GM21423 (cell line): ENCODE measurements around the gene TEDC1.

Experiments used
- ATAC-seq: cut with Tn5 transposase; IDR thresholded peaks from one replicate; pipeline ENCODE4 v1.9.1; 2021; ENCODE audit warnings: mild to moderate bottlenecking, moderate library complexity; ENCODE audit not compliant: unreplicated experiment

TEDC1 gene

DNA sequence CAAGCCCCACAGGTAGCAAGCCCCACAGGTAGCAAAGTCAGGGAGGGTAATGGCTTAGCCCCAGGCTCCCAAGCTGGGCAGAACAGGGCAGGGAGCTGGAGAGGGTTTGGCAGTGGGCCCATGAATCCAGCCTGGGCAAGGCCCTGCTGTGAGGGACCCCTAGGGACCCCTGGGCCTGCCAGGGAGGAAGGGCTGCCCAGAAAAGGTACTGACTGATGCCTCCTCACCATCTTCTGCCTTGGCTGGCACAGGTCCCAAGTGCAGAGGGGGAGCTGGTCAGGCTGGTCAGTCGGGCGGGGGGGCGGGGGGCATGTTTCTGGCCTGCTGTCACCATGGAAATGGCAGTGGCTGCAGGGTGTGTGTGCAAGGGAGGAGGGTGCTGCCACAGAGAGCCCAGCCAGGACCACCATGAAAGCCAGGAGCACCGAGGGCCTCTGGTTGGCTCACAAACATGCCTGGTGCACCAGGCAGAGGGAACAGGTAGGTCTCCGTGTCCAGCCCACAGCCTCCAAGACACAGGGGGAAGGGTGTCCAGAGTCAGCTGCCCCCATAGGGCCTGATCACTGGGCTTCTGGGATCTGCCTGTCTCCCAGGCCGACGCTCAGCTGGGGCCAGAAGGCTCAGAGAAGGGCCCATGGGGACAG lies 17.9 kb upstream of the TEDC1 start:
- no peak for ATAC-seq

DNA sequence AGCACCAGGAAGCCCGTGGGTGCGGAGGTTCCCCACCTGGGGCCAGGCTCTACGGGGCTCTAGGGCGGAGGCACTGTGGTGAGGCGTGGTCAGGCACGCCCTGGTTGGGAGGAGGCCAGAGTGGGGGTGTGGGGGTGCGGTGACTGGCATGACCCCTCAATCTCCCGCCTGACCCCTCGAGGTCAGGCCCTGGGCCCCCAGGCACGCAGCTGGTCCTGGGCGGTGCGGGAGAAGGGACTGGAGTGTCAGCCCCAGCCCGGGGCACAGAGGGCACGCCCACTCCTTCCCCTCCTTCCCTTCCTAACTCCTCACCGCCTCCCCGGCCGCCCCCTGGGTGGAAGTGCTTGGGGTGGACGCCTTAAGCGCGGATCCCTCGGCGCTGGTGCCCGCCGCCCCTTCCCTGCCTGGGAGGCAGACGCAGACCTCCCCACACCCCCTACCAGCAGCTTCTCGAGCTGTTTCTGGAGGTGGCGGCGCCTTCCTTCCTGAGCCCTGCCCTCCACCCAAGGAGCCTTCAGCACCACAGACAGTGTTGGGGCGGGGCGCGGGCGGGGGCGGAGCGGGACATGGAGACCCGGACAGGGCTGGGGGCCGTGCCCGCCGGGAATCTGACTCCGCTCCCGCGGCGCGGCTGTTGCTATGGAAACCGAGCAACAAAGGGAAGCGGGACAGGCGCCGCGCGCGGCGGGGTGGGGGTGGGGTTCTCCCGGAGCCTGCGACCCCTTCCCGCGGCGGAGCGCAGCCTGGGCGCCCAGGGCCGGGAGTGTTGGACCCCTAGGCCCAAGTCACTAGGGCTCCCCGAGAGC lies 17.2 kb upstream of the TEDC1 start:
- ATAC-seq: no peak

DNA sequence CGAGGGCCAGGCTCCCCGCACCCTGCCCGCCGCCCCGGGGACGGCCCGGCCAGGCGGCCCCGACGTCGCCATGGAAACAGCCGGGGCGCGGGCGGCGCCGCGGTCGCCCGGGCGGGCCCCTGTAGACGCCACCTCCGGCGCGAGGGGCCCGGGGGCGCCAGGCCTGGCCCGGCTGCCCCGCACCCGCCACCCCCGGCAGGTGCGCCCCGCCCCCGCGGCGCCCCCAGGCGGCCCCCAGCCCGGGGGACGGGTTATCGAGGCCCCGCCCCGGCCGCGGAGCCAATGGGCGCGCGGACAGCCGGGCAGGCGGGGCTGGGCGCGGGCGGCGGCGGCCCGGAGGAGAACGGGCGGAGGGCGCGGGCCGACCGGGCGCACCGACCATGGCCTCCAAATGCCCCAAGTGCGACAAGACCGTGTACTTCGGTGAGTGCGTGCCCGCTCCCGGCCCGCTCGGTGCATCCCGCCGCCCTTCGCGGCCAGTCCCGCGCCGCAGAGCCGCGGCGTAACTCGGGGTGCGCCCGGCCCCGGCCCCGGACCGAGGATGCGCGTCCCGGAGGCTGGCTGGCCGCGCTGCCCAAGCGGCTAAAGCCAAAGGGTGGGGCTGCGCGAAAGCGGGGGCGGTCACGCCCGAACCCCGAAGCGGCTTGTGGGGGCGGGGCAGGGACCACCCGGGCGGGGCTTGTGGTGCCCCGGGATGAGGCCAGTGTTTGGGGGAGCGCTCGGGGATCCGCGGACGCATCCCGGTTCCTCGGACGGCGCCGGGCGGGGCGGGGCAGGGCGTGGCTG lies 16.4 kb upstream of the TEDC1 start, which contains the start of gene CRIP2:
Gene CRIP2, plus strand, starts transcription at position 339 of the 786 bp plus-strand sequence. Its CDS starts 42 bp downstream, at position 381.
- ATAC-seq: no peak

DNA sequence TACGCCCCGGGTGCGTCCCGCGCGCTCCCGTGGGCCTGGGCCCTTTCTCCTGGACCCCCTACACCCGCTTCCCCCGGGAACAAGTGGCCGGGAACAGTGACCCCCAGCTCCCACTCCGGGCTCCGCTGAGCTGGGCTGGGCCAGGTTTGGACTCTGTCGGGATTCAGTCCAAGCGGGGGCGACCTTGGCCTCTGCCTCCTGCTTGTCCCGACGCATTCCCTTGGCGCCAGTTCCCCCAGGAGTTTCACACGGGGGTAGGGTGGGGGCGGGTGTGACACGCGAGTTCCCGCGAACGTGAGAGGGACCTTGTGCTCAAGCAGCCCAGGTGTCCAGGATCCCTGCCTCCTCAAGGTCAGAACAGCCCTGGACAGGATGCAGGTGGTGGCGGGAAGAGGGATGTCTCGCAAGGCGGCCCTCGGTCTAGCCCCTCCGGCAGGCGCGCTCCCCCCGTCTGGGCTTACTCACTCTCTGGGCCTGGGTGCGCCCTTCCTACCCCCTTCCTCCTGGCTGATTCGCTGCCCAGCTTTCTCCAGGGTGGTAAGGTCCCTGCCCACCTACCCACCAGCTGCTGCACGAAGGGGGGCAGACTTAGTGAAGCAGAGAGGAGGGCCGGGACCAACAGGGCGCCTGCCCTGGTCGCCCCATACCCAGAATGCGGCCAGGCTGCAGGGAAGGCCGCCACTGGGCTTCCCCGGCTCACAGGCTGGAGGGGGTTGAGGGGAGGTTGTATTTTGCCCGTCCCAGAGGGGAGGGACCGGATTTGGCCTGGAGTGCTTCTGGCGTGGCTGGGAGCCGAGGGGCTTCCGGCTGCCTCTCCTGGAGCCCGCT lies 15.6 kb upstream of the TEDC1 start:
- no peak for ATAC-seq

DNA sequence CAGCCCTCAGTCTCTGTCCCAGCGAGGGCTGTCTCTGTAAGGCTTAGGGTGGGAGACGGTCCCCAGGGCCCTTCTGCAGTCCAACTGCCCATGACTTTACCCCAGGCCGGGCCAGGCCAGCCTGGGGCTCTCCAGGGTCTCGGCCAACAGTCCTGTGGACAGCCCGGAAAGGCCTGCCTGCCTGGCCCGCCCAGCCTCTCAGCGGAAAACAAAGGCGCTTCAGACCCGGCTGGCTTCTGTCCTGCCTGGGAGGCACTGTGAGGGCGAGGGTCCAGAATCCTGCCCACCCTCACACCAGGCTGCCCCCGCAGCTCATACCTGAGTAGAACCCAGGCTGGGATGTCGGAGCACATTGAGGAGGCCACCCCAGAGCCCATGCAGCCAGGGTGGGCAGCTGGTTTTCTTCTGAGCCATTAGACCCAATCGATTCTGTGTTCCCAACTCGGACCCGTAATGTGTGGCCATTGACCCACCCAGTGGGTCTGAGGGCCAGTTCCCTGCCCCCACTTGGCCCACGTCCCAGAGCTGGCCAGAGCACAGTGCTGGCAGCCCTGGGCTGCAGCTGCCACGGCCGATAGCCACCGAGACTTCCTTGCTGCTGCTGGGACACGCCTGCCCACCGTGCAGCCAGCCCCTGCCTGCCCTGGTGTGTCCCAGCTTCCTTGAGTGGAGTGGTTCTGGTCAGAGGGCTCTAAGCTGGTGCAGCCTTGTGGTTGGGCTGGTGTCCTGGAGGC lies 14.8 kb upstream of the TEDC1 start:
- no peak for ATAC-seq

DNA sequence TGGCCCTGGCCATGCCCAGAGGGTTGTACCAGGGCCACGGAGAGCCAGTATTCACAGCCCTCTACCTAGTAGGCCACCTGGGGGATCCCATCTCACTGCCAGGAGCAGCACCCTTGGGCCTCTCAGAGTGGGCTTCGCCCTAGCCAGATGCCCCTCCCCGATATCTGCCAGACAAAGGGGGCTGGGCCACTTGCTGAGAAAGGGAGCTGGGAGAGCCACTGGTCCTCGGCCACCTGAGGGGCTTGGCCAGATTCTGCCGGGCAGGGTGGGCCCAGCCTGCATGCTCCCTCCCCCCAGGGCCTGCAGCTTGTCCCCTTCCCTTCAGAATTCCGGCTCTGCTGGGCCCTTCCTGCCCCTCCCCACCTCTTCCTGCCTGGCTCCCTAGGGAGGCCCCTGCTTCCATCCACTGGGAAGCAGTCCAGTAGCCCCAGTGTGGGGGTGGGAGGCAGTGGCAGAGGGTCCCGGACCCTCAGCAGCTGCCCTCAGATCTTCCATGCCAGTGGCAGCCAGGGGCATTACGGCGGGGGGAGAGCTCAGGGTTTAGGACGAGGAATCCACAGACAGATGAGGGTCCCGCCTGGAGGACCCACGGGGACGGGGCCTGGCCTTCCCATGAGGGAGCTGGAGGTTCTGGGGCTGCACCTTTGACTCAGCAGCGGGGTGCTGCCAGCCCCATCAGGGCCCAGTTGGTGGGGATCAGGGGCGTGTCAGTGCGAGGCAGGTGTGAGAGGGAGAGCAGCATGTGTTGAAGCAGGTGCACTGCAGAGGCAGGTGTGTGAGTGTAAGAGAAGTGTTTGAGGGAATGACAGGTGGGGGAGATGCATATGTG lies 14.0 kb upstream of the TEDC1 start:
- no peak for ATAC-seq

DNA sequence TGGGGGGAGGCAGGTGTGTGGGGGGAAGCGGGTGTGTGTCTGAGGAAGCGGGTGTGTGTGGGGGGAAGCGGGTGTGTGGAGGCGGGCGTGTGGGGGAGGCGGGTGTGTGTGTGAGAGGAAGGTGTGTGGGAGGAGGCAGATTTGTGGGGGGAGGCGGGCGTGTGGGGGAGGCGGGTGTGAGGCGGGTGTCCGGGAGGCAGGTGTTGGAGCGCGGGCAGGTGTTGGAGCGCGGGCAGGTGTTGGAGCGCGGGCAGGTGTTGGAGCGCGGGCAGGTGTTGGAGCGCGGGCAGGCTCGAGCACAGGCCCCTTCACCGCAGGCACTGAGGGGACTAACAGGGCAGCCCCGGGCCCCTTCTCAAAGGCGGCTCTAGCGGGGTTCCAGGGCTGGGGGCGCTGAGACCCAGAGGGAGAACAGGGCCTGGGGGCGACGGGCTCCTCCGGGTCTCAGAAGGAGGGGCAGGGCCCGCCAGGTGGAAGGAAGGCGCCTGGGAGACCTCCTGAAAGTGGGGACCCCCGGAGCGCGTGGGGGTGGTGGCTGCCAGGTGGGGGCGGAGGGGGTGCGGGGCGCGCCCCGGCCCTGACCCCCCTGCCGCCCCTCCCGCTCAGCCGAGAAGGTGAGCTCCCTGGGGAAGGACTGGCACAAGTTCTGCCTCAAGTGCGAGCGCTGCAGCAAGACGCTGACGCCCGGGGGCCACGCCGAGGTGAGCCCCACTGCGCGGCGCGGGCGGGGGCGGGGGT lies 13.2 kb upstream of the TEDC1 start:
- ATAC-seq: no peak

DNA sequence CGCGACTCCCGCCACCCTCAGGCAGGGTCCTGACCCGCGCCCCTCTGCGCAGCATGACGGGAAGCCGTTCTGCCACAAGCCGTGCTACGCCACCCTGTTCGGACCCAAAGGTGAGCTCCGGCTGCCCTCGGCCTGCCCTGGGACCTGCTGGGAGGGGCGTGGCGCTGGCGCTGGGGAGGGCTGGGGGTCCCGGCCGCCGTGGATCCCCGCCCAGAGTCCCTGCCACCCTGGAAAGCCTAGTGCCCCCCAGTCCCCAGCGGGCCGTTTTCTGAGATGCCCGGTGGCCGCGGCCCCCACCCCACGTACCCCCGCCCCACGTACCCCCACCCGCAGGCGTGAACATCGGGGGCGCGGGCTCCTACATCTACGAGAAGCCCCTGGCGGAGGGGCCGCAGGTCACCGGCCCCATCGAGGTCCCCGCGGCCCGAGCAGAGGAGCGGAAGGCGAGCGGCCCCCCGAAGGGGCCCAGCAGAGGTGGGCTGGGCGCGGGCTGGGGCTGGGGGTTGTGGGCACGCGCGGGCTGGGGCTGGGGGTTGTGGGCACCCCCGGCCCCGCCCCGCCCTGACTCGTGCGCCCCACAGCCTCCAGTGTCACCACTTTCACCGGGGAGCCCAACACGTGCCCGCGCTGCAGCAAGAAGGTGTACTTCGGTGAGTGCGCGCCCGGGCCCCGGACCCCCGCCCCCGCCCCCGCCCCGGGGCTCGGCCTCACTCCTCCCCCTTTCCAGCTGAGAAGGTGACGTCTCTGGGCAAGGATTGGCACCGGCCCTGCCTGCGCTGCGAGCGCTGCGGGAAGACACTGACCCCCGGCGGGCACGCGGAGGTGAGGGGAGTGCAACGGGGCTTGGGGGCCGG lies 12.4 kb upstream of the TEDC1 start:
- no peak for ATAC-seq

DNA sequence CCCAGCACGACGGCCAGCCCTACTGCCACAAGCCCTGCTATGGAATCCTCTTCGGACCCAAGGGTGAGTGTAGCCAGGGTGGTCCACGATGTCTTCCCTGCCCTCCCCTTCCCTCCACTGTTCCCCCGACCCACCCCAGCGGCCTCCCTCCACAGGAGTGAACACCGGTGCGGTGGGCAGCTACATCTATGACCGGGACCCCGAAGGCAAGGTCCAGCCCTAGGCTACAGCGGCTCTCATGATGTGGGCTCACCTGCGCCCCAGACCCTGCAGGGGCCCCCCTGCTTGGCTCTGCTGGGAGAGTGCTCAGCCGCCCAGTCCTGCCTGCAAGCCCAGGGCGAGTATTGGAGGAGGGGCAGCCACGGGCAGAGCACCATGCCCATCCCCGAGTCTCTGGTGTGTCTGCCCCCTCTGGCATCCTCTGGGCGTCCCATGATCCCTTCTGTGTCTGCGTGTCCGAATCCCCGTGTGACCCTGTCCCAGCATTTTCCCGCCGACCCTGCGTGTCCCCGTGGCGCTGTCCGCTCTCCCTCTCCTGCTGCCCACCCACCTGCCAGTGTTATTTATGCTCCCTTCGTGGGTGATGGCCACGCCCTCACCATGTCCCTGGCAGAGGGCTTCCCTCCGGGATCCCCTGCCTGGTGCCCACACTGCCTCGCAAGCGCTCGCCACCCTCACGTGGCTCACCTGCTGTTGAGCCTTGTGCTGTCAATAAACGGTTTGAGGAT lies 11.5 kb upstream of the TEDC1 start:
- no peak for ATAC-seq

DNA sequence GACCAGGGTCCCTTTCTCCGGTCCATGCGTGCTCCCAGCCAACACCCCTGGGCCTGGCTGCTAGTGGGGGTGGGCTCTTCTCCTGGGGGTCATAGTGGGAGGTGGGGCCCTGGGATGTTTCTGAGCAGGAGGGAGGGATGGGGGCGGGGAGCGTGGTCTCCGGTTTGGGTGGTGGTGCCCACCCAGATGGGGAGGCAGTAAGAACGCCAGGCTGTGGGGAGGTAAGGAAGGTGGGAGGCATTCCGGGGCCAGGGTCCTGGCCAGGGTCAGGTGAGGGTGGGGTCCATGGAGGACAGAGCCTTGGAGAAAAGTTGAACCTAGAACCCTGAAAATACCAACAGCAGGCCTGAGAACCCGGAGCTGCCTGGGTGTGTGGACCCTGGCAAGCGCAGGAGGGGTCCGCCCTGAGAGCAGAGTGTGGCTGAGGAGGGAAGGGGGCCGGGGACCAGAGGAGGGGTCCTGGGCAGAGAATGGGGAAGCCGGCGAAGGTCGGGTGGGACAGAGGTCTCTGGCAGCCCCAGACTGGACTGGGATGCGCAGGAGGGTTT lies 10.8 kb upstream of the TEDC1 start:
- ATAC-seq: no peak

DNA sequence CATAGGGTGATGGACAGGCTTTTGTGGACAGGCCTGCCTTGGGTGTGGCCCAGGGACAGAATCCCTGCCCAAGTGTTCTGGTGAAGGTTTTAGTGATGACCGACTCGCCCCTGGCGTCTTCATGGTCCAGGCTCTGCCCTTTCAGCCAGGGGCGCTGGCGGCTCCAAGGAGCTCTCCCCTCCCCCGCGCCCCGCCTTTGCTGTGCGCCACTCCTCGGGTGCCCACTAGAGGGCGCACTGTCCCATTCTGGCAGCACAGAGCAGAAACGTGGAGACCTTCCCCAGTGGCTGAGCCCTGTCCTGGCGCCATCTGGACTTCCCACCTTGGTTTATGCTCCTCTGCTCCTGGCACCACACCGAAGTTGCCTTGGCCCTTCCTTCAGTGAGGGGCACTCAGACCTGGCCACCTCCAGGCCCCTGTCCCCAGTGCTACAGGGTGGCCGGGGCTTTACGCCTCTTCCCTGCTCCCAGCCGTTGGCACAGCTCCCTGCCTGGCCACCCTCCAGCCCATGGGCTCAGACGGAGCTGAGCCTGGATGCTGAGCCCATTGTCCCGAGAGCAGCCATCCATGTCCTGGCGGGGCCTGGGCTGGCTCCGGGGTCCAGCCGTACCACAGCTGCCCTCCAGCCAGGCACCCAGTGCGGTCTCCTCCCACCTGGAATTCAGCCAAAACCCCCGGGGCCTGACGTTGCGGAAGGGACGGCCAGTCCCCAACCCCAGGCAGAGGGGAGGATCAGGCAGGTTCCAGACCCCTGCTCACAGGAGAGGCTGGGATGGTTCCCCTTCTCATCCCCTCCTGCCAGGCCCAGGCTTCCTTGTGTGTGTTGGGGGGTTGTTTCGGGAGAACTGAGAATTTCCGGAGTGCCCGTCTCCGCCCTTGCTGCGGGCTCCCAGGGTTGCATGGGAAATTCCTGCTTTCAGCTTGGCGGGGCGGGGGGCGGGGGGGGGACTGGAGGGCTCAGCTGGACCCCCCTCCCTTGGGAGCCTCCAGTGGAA lies 9.9 kb upstream of the TEDC1 start:
- ATAC-seq: peak; percentile 43

DNA sequence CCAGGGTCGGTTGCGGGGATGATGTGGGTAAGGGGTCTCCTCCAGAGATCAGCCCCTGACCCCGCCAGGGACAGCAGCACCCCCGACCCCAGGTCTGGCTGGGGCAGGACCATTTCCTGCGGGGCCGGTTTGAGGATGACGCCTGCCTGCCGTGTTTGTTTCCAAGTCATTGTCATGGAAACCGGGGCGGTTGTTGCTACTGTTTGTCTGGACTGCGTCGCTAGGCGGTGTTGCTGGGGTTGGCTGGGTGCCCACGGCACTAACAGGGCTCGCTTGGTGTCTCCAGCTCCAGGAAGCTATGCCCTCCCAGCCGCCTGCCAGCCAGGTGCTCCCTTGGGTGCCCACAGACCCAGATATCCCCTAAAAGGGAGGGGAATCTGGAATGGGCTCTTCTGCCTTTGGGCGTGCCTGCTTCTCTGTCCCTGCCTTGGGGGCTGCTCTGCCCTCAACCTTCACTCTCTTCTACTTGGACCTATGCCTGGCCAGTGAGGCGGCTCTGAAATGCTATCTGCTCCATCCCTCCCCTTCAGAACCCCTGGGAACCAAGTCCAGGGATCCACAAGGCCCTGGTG lies 9.1 kb upstream of the TEDC1 start:
- ATAC-seq: peak; percentile 51

DNA sequence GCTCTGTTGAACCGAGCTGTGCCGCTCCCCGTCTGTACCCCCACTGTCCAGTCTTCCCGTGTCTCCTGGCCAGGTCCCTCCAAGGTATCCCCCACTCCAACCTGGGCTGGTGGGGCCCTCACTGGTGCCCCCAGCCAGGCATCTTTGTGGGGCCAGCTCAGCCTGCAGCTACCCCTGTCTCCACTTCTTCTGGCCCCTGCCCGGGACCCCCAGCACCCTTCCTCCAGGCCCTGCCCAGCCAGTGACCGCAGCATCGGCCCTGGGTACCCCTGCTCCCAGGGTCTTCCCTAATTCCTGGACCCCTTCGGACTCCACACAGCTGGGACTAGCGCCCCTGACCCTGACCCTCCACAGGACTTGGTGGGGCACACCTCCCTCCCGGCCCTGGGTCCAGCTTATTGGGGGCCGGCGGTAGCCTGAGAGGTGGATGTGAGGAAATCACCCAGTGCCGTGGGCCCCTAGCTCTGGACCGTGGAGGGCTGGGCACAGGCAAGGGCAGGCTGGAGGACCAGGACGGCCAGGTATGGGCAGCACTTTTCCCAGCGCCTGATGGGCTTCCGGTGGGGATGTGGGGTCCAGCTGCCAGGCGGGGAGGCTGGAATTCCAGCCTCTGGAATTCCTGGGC lies 8.4 kb upstream of the TEDC1 start:
- ATAC-seq: no peak

DNA sequence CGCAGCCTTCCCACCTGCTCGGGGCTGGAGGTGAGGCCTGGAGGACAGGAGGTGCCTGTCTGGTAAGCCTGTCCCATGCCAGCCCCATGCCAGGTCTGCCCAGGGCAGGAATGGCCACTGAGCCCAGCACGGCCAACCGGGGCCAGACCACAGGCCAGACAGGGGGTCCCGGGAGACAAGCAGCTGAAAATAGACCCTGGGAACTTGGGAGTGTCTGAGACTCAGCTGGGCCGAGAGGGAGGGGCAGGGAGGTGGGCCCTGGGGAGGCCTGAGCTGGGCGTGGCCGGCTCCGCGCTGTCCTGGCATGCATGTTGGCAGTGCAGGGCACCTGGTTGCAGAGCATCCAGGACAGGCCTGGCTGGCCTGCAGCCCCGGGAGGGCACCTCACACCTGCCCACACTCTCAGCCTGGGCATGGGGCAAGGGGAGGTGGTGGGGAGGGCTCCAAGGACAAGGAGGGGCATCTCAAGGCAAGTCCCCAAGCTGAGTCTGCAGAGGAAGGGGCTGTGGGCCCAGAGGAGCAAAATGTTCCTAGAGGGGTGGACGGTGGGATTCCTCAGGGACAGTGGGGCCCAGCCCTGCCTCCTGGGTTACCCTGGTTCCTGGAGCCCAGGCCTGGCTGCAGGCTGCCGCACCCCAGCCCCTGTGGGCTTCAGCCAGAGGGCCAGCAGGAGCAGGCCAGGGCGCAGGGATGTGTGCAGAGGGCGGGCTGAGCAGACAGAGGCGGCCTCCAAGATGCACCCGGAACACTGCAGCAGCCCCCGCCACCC lies 7.6 kb upstream of the TEDC1 start:
- no peak for ATAC-seq
